HG02885 (cell line): ENCODE measurements around the gene N4BP2L2.

ENCODE experiments used
- ATAC-seq: cut with Tn5 transposase; IDR thresholded peaks from one replicate; pipeline ENCODE4 v1.9.1; 2021; ENCODE audit warnings: mild to moderate bottlenecking; ENCODE audit not compliant: unreplicated experiment, poor library complexity

Gene N4BP2L2

GRCh38 chr13:32384702-32385101 is 153.9 kb downstream of the N4BP2L2 start:
- no peak for ATAC-seq

GRCh38 chr13:32383836-32384618 is 154.6 kb downstream of the N4BP2L2 start:
- no peak for ATAC-seq
